Measurements from ENCODE around the gene SCUBE1.

DNA sequence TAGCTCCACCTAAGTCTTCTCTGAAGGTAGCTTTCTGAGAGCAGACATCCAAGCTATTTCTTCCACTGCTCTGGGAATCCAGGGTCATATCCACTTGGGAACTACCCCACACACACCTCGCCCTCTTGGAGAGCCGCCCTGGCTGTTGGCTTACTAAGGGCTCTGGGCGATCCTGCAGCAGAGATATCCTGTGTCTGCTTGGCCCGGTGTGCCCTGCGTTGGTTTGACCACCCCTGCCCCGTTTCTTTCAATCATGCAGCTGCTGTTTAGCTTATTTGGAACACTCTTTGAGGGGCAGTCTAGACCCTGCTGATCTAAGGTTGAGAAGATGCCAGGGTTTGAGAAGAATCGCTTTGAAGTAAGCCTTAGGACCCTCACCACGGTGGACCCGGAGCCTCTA lies 17.4 kb upstream of the SCUBE1 start:
- TF ChIP-seq CTCF (IDR thresholded peaks at IDR 0.05) (no peak), POLR2A (IDR thresholded peaks at IDR 0.05) (no peak)
